NCI-H1436 (cell line): ENCODE measurements around the gene DIP2B.
"Not testable (repeated sequence)": the region's sequence is repeated elsewhere in the genome, so short reads cannot be mapped to it uniquely, and the experiment has no call there.

Experiments
- DNase-seq: peaks from one replicate; lab custom pipeline; 2025; lab: John Stamatoyannopoulos, UW

Gene DIP2B

DNA sequence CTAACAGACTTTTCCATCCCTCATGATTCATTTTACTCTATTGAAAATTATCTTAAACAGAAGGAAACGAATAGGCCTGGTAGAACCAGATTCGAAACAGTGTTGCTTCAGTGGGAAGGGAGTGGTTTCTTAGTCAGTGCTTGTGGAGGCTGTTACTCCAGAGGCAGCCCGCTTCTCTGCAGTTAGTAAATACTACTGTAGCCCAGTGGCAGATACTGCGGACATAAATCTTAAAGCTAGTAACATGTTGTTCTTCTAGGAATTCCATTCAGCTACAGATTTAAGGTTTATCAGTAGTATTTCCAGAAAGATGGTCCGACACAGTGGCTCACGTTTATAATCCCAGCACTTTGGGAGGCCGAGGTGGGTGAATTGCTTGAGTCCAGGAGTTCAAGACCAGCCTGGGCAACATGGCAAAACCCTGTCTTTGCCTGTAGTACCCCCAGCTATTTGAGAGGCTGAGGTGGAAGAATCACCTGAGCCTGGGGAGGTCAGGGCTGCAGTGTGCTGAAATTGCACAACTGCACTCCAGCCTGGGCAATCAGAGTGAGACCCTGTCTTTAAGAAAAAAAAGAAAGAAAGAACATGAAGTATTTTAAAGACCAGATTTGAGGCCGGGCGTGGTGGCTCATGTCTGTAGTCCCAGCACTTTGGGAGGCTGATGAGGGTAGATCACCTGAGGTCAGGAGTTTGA lies 45.9 kb downstream of the DIP2B start:
- no peak for DNase-seq

DNA sequence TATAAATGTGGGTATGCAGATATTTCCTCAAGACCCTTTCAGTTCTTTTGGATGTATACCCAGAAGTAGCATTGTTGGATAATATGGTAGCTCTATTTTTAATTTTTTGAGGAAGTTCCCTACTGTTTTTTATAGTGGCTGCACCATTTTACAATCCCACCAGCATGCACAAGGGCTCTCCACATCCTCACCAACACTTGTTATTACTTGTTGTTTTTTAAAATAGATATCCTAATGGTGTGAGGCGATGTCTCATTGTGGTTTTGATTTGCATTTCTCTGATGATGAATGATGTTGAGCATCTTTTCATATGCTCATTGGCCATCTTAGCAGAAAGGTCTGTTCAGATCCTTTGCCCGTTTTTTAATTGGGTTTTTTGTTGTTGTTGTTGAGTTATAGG lies 47.1 kb downstream of the DIP2B start:
- no peak for DNase-seq

DNA sequence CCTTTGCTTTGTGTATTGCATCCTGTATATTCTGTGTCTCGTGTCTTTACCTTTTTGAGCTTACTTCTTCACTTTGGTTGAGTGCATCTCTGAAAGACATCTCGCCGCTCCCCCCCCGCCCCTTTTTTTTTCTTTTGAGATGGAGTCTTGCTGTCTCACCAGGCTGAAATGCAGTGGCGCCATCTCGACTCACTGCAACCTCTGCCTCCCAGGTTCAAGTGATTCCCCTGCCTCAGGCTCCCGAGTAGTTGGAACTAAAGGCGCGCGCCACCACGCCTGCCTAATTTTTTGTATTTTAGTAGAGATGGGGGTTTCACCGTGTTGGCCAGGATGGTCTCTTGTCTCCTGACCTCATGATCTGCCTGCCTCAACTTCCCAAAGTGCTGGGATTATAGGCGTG lies 49.9 kb downstream of the DIP2B start:
- no peak for DNase-seq

DNA sequence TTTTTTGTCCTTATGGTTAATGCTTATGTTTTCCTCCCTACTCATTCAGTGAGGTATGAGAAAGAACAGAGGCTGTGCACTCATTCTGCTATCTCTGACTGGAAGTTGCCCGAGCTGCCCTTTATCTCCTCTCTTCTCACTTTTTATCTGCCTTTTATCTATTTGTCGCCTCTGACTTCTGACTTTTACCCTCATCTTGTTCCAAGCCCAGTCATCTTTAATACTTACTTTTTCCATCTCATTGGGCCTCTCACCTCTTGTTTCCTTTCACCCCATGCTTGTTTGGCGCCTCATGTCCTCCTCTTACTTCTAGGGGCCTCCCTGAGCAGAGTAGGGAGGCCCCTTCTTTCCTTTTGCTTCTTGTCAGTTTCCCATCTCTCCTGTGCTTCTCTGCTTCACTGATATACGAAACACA lies 50.7 kb downstream of the DIP2B start:
- no peak for DNase-seq

DNA sequence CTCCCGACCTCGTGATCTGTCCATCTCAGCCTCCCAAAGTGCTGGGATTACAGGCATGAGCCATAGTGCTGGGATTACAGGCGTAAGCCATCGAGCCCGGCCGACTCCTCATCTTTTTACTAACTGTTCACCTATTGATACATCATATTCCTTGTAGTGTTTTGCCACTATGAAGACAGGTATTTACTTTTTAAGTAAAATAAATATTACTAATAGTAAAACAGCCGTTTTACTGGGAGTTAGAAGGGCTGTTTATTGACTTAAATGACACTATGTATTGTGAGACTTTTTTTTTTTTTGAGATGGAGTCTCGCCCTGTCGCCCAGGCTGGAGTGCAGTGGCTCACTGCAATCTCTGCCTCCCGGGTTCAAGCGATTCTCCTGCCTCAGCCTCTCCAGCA lies 51.5 kb downstream of the DIP2B start:
- DNase-seq = no peak

DNA sequence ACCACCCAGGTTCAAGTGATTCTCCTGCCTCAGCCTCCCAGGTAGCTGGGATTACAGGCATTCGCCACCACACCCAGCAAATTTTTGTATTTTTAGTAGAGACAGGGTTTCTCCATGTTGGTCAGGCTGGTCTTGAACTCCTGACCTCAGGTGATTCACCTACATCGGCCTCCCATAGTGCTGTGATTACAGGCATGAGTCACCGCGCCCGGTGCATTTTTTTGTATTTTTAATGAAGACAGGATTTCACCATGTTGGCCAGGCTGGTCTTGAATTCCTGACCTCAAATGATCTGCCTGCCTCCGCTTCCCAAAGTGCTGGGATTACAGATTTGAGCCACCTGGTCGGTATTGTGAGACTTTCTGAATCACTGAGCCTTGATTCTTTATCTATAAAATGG lies 52.0 kb downstream of the DIP2B start:
- not testable (repeated sequence) for DNase-seq

DNA sequence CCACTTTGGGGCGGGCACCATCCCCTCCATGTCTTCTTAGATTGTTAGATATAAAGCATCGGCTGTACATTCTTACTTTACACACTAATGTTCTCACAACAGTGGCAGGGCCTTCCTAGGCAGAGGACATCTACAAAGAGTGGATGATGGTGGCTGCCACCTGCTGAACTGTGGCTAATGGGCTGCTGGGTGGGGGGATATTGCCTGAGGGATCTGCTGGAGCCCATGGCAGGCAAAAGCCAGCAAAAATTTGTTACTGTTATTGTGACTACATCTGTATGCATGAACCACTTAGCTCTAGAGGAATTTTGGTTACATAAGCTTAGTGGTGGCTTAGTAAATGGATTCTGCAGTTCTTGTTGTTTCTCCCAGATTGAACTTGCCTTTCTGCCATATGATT lies 52.6 kb downstream of the DIP2B start:
- DNase-seq = no peak

DNA sequence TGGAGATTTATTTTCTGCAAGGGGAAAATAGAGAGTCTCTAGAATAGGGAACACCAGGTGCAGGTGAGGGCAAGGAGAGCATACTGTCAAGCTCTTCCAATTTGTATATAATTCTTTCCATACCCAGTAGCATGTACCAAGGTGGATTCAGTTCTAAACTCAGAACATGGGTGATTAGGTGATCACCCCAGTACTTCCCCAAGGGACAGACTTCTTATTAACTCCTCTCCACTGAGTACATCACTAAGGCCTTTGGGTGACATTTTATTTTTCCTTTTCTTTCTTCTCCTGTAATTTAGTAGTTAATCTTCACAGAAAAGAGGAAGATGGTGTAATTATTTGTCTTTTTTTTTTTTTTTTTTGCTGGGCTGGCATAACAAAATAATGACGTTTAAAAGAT lies 54.2 kb downstream of the DIP2B start:
- no peak for DNase-seq

DNA sequence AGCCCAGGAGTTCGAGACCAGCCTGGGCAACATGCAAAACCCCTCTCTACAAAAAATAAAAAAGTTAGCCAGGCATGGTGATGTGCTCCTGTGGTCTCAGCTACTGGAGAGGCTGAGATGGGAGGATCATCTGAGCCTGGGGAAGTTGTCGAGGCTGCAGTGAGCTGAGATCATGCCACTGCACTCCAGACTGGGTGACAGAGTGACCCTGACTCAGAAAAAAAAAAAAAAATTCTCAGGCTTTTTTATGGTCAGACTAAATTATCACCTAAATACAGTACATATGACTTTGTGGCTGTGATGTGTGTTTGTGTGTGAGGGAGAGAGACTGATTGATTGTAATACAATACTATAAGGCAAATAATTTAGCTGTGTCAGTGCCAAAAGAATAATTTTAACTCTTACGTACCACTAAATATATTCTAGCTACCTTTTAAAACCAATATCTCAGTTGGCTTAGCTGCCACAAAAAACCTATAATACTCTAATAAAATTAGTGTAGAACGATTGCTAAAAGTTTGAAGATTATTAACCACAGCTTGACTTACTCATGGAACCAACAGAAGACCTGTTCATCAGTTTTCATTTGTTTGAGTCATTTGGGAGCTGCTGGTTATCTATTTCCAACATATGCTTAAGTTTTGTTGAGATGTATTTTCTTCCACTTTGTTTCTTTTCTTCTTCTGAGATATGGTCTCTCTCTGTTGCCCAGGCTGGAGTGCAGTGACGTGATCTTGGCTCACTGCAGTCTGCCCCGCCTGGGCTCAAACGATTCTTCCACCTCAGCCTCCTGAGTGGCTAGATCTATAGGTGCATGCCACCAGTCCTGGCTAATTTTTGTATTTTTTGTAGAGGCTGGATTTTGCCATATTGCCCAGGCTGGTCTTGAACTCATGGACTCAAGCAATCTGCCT lies 58.0 kb downstream of the DIP2B start:
- DNase-seq = no peak

DNA sequence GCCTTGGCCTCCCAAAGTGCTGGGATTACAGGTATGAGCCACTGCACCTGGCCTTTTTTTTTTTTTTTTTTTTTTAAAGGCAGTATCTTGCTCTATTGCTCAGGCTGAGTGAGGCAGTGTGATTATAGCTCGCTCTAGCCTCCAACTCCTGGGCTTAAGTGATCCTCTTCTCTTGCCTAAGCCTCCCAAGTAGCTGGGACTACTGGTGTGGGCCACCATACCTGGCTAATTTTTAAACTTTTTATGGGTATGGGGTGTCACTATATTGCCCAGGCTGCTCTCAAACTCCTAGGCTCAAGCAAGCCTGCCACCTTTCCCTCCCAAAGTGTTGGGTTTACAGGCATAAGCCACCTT lies 58.6 kb downstream of the DIP2B start:
- no peak for DNase-seq

DNA sequence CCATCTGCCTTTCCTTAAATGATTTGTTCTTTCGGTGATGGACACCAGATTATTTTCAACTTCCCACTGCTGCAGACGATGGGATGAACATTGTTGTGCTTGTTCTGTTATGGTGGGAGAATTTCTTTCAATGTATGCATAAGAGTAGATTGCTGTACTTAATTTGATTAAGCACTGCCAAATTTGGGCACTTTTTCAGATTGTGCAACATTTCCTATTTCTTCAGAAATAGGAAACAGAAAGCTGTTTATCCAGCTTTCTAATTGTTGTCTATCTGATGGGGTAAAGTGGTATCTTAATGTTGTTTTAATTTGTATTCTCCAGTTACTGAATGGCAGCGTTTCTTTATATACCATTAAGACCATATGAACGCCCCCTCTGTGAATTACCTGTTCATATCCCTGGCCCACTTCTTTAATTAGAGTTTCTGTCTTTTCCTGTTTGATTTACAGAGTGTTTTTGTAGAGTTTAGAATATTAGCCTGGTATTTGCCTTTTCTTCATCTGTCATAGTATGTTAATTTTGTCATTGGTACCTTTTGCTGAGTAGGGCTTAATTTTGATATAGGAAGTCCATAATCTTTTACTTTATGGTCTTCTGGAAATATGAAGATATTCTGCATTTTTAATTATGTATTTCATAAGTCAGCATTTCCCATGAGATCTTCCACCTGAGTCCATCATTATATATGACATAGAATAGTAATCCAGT lies 59.6 kb downstream of the DIP2B start:
- DNase-seq = no peak

DNA sequence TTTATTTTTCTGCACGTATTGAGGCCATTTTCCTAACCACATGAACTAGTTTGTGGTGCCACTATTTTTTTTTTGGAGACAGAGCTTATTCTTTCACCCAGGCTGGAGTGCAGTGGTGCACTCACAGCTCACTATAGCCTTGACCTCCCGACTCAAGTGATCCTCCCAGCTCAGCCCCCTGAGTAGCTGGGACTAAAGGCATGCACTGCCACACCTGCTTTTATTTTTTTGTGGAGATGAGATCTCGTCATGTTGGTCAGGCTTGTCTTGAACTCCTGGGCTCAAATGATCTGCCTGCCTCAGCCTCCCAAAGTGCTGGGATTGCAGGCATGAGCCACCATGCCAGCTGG lies 60.1 kb downstream of the DIP2B start:
- no peak for DNase-seq

DNA sequence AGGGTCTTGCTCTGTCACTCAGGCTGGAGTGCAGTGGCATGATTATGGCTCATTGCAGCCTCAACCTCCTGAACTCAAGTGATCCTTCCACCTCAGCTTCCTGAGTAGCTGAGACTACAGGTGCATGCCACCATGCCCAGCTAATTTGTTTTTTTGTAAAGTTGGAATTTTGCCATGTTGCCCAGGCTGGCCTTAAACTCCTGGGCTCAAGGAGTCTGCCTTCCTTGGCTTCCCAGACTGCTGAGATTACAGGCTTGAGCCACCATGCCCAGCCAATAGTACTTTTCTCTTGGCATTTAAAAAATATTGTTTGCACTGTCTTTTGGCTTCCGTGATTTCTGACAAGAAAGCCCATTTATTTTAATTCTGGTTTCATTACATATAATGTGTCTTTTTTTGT lies 61.3 kb downstream of the DIP2B start:
- no peak for DNase-seq

DNA sequence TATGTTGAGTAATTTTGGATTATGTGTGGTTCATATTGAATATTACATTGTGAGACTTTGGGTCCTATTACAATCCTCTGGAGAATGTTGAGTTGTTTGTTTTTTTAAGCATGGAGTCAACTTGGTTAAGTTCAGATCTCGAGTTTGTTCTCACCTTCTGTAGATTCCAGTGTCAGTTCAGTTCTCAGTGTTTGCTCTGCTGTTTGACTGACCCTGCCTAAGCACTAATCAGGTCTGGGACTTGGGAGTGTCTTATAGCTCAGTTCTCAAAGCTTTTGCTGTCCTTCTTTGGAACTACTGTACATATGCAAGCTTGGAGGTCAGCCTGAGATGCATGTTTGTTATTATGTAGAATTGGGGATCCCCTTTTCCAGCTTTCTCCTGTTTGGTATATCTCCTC lies 63.1 kb downstream of the DIP2B start:
- DNase-seq = no peak

DNA sequence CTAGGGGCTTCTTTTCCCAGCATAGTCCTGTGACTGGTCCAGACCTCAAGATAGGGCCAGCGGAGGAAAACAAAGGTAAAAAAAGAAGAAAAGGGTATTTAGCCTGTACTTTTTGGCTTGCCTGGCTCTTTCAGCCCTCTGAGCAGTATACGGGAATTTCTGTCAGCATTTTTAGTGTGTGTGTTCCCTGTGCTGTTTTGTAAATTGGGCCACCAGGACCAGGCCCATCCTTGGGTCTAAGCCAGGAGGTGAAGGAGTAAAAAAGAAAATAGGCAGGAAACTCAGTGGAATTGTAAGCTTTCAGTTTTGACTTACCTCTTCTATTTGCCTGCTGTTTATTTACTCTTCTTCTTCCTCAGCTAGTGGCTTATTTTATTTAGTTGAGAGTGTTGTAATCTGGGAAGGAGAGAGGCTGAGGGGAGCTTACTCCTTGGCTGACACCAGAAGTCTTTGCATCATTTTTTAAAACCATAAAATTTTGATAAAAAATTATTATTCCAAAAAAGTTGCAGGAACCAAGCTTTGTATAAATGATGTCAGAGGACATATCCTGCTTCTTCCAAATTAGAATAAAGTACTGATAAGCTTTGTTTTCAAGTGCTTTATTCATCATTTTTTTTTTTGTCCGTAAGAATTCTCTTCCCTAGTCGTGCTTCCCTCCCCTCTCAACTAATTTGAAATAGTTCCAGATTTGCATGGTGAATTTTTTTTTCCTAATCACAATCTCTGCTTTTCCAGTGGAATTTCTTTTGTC lies 63.7 kb downstream of the DIP2B start:
- no peak for DNase-seq

DNA sequence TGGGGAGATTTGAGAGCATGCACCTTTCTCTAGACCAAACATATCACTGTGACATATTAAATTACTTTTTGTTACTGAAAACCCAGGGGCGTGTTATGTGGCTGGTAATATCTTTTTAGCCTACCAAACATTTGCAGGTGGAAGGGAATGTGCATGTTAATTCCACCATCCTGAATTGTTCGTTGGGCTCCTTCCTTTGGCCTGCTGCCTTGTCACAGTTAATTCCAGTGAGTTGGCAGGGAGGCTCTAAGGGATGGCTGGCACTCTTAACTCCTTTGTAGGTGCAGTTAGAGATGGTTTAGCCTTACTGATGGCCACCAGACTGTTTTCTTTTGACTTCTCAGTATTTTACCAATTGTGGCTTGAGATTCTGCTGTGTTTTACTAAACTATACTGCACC lies 64.5 kb downstream of the DIP2B start:
- DNase-seq = no peak

DNA sequence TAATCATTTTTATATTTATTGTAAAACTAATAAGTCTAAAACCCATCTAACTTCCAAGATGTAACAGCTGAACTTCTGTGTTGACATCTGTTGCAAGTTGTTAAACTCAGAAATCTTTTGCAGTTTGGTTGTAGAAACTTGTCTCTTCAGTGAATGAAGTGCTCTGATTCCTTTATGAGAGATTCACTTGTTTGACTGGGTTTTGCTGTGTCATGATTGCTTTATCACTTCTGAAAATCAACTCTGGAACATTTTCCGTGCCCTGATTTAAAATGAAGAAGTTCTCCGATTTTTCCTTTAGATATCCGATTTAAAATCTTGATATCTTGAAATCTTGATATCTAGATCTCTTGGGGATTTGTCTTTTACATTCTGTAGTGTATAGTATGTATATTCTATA lies 65.1 kb downstream of the DIP2B start:
- DNase-seq = no peak

DNA sequence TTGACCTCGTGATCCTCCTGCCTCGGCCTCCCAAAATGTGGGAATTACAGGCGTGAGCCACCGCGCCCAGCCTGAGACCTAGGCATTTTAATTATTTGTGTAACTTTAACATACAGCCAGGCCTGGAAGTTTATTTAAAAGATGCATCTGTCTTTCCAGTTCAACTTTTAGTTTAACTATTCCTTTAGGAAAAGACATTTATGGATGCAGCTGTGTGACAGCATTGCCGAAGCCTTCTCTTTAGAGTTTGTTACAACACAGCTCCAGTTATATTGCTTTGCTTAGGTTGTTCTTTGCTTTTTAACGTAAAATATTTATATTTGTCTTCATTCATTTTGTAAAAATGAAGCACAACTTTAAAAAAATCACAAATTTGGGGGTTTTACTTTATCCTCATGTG lies 67.0 kb downstream of the DIP2B start:
- no peak for DNase-seq

DNA sequence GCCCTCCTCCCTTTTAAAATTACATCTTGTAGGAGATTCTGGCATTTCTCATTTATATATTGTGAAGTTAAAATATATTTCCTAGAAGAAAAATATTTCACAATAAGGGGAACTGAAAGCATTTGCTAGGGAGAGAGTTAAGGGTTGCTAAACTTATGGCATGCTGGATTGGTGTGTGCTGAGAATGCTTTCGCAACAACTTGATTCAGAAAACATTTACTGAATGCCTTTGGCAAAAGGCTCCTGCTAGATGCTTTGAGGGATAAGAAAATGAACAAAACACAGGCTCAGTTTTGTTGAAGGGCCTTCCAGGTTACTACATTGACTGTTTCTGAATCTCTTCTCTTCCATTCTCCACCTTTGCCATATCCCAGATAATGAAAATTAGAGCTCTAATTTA lies 67.5 kb downstream of the DIP2B start:
- DNase-seq = no peak

DNA sequence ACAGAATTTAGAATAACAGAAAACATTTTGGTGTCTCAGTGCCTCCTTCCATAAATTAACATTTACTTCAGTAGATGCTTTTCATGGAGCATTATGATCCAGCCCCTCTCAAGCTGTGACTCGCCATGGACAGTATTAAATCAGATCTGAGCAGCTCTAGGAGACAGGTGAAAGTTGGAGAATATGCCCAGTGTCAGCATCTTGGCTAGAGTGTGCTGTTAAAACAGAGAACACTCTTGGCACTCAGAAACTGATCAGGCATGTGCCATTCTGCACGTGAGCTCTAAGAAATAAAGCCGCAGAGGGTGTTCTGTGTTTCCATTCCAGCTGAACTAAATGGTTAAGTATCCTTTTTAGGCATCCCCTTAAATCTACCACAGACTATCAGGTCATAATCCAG lies 68.0 kb downstream of the DIP2B start:
- DNase-seq = no peak

DNA sequence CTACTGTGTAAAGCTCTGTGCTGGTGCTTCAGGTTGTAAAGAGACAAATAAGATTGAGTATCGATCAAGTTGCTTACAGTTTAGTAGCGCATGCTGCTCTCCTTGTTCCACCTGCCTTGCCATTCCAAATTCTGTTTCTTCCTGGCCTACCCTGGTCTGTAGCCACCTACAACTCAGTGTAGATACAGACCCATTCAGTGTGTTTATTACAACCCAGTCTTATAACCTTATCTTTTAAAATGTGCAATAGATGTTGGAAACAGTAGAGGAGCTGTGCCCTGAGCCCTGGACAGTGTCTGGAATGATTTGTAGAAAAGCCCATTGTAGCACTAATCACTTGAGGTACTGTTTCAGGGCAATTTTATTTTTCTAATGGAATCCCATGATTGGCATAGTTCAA lies 68.5 kb downstream of the DIP2B start:
- DNase-seq = no peak

DNA sequence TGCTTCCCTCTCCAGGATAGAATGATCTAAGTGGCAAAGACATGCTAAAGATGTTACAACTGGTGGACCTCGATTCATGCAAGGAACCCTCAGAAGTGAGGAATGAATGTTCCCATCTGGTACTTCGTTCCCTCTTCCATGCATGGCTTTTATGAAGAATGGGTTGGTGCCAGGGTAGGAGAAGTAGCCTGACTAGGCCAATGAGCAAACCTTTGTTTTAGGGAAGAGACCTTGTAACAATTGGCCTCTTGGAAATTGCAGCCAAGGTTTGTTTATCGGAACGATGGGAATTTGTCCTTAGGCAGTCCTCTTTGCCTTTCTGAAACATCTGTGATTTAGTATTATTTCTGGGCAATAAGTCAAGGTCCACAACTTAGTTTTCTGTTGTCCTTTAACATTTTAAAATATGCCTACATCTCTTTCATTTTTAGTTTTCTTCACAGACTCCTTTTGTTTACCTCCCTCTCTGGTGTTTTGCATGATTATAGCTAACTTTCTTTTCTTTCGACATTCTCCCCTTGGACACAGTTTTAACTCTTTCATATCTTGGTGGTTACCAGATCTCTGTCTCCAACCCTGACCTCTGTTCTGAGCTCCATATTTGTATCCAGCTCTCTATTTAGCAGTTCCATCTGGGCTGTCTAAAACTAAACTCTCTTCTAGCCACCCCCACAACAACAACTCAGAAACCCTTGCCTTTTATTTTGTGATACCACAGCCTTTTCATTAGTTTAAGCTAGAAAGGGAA lies 70.0 kb downstream of the DIP2B start:
- no peak for DNase-seq
